ENCODE data around the gene NRL. TPM values are rescaled to one million over a fixed set of nuclear protein-coding genes. Genes with fewer than 3 reads are reported as not detected.

NRL gene
- total RNA-seq, 1 donor = 0.90 TPM

GRCh38 chr14:24116128-24116814 lies 1.5 kb upstream of the NRL start:
- TF ChIP-seq CTCF (IDR thresholded peaks at IDR 0.05; ENCODE audit: insufficient read depth, low read length) = no peak
- DNase-seq (ENCODE audit: low read depth) = no peak
- peak overlapping the region; percentile 15 for H3K4me3 ChIP-seq (ENCODE audit: low read depth, low read length)

DNA sequence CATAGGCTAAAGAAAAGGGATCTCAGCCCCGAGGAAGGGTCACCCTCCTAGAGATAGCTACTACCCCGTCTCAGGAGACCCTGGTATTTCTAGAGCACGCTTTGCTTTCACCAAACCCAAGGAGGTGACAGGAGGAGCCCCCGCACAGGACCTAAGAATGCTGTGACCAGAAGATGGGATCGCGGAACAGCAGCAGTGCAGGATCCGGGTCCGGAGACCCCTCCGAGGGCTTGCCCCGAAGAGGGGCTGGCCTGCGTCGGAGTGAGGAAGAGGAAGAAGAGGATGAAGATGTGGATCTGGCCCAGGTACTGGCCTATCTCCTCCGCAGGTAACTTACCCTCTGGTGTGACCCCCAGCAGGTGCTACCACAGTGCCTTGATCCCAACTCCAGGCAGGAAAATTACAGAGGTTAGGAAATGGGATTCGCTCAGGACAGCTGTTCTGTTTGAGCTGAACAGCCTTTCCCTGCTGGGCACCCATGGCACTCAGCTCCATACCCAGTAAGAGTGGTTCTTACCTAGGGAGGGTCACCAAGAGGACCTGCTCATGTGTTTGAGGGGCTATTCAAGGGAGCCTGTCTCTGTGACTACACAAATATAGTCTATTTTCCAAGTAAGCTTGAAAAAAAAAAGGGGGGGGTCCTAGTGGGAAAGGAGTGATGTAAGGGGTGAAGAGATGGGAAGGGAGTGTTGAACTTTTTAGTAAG lies 826 bp upstream of the NRL start:
- TF ChIP-seq CTCF (IDR thresholded peaks at IDR 0.05; ENCODE audit: insufficient read depth, low read length) = no peak
- H3K4me3 ChIP-seq (ENCODE audit: low read depth, low read length) = peak overlapping the region; percentile 91
- no peak for DNase-seq (ENCODE audit: low read depth)

DNA sequence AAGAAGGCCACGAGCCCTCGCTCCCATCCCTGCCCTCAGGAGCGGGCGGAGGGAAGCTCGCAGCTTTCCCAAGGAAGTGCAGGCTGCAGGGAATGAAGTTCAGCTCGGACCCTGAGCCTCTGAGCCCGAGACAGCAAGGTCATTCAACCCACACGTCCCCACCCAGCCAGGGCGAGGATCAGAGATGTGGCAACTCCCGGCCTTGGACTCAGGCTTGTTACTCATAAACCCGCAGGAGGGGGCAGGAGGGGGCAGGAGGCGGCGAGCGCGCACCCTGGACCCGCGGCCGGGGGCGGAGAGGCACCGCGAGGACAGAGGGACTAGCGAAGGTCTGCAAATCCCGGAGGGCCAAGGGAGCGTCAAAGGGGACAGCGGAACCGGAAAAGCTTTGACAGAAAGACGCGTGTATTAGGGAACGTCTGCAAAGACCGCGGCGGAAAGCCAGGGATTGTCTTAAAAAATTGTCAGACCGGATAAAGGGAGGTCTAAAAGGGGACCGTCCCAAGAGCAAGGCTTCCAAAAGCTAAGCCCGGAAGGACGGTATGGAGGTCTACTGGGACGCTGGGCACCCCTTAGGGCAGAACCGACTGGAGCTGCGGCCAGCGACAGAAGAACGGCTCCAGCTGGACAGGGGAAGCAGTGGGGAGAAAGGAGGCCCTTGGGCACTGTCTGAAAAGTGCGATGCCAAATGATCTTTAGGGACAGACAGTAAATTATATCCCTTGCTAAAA lies 783 bp downstream of the NRL start:
- no peak for DNase-seq (ENCODE audit: low read depth)
- no peak for TF ChIP-seq CTCF (IDR thresholded peaks at IDR 0.05; ENCODE audit: insufficient read depth, low read length)
- peak overlapping the region; percentile 91 for H3K4me3 ChIP-seq (ENCODE audit: low read depth, low read length)

DNA sequence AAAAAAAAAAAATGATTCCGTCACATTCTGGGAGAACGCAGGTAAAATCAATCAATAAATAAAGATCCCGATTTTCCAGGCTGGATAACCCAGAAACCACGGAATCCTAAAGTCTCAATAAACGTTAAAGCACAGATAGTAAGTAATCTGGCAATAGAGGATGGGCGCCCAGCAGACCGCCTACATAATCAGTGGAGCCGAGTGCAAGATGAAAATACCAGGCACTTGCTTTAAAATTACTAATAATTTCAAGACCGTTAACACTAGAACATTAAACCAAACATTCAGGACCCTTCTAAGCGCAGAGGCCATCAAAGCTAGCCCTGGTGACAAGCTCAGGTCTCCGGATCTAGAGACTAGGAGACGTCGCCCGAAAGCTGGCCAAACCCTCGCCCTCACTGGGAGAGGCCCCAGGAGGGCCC lies 1.4 kb downstream of the NRL start:
- H3K4me3 ChIP-seq (ENCODE audit: low read depth, low read length) = peak overlapping the region; percentile 91
- TF ChIP-seq CTCF (IDR thresholded peaks at IDR 0.05; ENCODE audit: insufficient read depth, low read length) = no peak
- DNase-seq (ENCODE audit: low read depth) = no peak

- H3K4me3 ChIP-seq (ENCODE audit: low read depth, low read length) = no peak overlapping the region
- TF ChIP-seq CTCF (IDR thresholded peaks at IDR 0.05; ENCODE audit: insufficient read depth, low read length) = no peak
- no peak for DNase-seq (ENCODE audit: low read depth)
Measured at GRCh38 chr14:24110523-24110922, 4.2 kb downstream of the NRL start.

DNA sequence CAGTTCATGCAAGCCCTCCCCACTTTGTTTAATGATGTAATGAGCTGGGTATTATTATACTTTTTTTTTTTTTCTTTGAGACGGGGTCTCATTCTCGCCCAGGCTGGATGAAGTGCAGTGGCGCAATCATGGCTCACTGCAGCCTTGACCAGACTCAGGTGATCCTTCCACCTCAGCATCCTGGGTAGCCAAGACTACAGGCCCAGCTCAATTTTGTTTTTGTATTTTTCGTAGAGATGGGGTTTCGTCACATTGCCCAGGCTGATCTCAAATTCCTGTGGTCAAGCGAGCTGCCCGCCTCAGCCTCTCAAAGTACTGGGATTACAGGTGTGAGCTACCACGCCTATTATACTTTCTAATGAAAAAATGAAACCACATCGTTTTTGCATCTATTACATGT lies 4.7 kb downstream of the NRL start:
- DNase-seq (ENCODE audit: low read depth) = no peak
- TF ChIP-seq CTCF (IDR thresholded peaks at IDR 0.05; ENCODE audit: insufficient read depth, low read length) = no peak
- H3K4me3 ChIP-seq (ENCODE audit: low read depth, low read length) = no peak overlapping the region
